IMR-90 (cell line): ENCODE data around the gene ZNF763.

Source experiments
- BHLHE40 ChIP-seq: fragments of 150-350 bp; IDR thresholded peaks from 2 replicates; pipeline ENCODE4 v1.6.1; 2016; ENCODE audit warnings: mild to moderate bottlenecking, low read depth, low read length
- POLR2A ChIP-seq: IDR thresholded peaks from 2 replicates; pipeline ENCODE4 v1.6.1; 2012; ENCODE audit warnings: mild to moderate bottlenecking, low read depth, low read length
- TF ChIP-seq, protein P1 (sequence below): conservative IDR thresholded peaks from 2 replicates; pipeline ENCODE4 v1.5.1; 2012; ENCODE audit warnings: mild to moderate bottlenecking, low read depth, low read length, improper control_type of control experiment

DNA sequence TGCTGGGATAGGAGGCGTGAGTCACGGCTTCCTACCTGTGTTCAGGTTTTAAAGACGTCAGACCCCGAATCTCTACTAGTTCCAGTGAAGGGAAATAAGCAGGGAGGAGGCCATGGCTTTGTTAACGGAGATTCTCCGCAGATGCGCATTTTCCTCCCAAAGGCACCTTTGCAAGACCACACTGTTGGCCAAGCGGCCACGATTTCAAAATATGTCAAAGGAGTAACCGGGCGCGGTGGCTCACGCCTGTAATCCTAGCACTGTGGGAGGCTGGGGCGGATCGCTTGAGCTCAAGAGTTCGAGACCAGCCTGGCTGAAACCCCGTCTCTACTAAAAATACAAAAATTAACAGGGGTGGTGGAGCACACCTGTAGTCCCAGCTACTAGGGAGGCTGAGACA is 21.9 kb downstream of the ZNF763 start:
- TF ChIP-seq, protein P1, sequence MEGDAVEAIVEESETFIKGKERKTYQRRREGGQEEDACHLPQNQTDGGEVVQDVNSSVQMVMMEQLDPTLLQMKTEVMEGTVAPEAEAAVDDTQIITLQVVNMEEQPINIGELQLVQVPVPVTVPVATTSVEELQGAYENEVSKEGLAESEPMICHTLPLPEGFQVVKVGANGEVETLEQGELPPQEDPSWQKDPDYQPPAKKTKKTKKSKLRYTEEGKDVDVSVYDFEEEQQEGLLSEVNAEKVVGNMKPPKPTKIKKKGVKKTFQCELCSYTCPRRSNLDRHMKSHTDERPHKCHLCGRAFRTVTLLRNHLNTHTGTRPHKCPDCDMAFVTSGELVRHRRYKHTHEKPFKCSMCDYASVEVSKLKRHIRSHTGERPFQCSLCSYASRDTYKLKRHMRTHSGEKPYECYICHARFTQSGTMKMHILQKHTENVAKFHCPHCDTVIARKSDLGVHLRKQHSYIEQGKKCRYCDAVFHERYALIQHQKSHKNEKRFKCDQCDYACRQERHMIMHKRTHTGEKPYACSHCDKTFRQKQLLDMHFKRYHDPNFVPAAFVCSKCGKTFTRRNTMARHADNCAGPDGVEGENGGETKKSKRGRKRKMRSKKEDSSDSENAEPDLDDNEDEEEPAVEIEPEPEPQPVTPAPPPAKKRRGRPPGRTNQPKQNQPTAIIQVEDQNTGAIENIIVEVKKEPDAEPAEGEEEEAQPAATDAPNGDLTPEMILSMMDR, result no peak
- TF ChIP-seq BHLHE40 (no peak), POLR2A (no peak)
